ENCODE data around the gene UBE2S. TPM values are rescaled to one million over a fixed set of nuclear protein-coding genes. Genes with fewer than 3 reads are reported as not detected.

The UBE2S gene
- total RNA-seq, 2 experiments from 2014 or later: 50.9 to 62.9 TPM

DNA sequence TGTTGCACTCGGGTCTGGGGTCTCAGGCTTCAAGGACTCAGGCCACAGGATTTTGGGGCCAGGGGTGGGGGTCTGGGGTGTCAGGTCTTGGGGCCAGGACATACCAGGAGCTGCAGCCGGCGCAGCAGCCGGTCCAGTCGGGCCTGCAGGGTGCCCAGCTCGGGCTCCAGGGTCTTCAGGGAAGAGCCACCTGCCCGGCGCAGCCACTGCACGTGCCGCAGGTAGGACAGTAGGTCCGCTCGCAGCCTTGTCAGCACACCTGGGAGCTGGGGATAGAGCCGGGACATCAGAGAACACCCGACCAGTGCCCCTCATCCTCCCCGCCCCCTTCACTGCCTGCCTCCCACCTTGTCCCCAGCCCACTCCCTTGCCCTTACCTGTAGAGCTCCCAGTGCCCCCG lies 39.5 kb downstream of the UBE2S start:
- POLR2A ChIA-PET: interaction anchor here (1.0 to 1.6 kb wide), 5 partner anchors 15 to 109 kb away, joined by 3 to 7 read pairs (median 3); partner anchors contain the start of genes KMT5C, UBE2S and ZNF628
- Histone ChIP-seq H3K9me3 (ENCODE audit: control insufficient read depth in 1 of 2, insufficient read depth in 1 of 2, low read length in 2 of 2) (peaks cover 0 to 25% of the 10 kb centered on the region in 2 experiments), H3K4me1 (ENCODE audit: insufficient read depth, low read length) (peaks cover 18% of the 10 kb centered on the region), H3K27me3 (ENCODE audit: control insufficient read depth in 1 of 2, insufficient read depth in 2 of 2, low read length in 2 of 2) (peaks cover 41 to 44% of the 10 kb centered on the region in 2 experiments), H3K4me3 (ENCODE audit: low read length) (no peak overlapping the region), H3K36me3 (ENCODE audit: insufficient read depth, low read length) (no peaks in the 10 kb centered on the region), H3K27ac (ENCODE audit: low read depth in 1 of 2, low read length in 2 of 2) (no peak overlapping the region)
- H3K27me3 Mint-ChIP-seq: peaks cover 39% of the 10 kb centered on the region
- CTCF ChIA-PET: no interaction called here
- intact Hi-C loops (cut with DNase I, micrococcal nuclease): no loop called here
- DNase-seq (no peak), ATAC-seq (ENCODE audit: poor library complexity) (no peak)
- no peak overlapping the region for H3K4me3 Mint-ChIP-seq
- H3K4me1 Mint-ChIP-seq (ENCODE audit: low read depth): peaks cover 5% of the 10 kb centered on the region
- H3K9me3 Mint-ChIP-seq: no peaks in the 10 kb centered on the region
- no peak overlapping the region for H3K27ac Mint-ChIP-seq
- H3K36me3 Mint-ChIP-seq (ENCODE audit: low read depth): no peaks in the 10 kb centered on the region
- TF ChIP-seq, protein P1, sequence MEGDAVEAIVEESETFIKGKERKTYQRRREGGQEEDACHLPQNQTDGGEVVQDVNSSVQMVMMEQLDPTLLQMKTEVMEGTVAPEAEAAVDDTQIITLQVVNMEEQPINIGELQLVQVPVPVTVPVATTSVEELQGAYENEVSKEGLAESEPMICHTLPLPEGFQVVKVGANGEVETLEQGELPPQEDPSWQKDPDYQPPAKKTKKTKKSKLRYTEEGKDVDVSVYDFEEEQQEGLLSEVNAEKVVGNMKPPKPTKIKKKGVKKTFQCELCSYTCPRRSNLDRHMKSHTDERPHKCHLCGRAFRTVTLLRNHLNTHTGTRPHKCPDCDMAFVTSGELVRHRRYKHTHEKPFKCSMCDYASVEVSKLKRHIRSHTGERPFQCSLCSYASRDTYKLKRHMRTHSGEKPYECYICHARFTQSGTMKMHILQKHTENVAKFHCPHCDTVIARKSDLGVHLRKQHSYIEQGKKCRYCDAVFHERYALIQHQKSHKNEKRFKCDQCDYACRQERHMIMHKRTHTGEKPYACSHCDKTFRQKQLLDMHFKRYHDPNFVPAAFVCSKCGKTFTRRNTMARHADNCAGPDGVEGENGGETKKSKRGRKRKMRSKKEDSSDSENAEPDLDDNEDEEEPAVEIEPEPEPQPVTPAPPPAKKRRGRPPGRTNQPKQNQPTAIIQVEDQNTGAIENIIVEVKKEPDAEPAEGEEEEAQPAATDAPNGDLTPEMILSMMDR (IDR thresholded peaks at IDR 0.05): no peak

DNA sequence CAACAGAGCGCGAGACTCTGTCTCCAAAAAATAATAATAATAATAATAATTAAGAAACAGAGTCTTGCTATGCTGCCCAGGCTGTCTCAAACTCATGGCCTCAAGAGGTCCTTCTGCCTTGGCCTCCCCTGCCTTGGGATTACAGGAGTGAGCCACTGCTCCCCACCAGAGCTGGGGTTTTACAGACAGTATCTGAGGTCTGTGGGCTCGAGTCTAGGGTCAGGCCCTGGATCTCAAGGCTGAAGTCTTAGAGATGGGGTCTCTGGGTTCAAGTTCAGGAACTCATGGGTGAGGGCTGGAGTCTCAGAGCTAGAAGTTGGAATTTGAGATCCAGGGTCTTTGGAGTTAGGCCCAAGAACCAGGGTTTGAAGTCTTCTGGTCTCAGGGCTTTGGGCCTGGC lies 40.8 kb downstream of the UBE2S start:
- H3K9me3 ChIP-seq (ENCODE audit: control insufficient read depth in 1 of 2, insufficient read depth in 1 of 2, low read length in 2 of 2): peaks cover 0 to 16% of the 10 kb centered on the region in 2 experiments
- H3K4me1 ChIP-seq (ENCODE audit: insufficient read depth, low read length): peaks cover 18% of the 10 kb centered on the region
- H3K27me3 Mint-ChIP-seq: peaks cover 30% of the 10 kb centered on the region
- DNase-seq (no peak), ATAC-seq (ENCODE audit: poor library complexity) (no peak)
- peaks cover 5% of the 10 kb centered on the region for H3K4me1 Mint-ChIP-seq (ENCODE audit: low read depth)
- H3K27me3 ChIP-seq (ENCODE audit: control insufficient read depth in 1 of 2, insufficient read depth in 2 of 2, low read length in 2 of 2): peaks cover 28 to 30% of the 10 kb centered on the region in 2 experiments
- no peak overlapping the region for H3K27ac Mint-ChIP-seq
- CTCF ChIA-PET: interaction anchor here (1.3 kb wide), 1 partner anchor 19 kb away, joined by 3 read pairs; no protein-coding TSS in a partner anchor
- H3K4me3 Mint-ChIP-seq: no peak overlapping the region
- POLR2A ChIA-PET: no interaction called here
- no peak overlapping the region for H3K27ac ChIP-seq (ENCODE audit: low read depth in 1 of 2, low read length in 2 of 2)
- H3K36me3 Mint-ChIP-seq (ENCODE audit: low read depth): no peaks in the 10 kb centered on the region
- H3K4me3 ChIP-seq (ENCODE audit: low read length): no peak overlapping the region
- intact Hi-C loops (cut with DNase I, micrococcal nuclease): no loop called here
- H3K9me3 Mint-ChIP-seq: no peaks in the 10 kb centered on the region
- TF ChIP-seq, protein P1 (IDR thresholded peaks at IDR 0.05): no peak
- no peaks in the 10 kb centered on the region for H3K36me3 ChIP-seq (ENCODE audit: insufficient read depth, low read length)

DNA sequence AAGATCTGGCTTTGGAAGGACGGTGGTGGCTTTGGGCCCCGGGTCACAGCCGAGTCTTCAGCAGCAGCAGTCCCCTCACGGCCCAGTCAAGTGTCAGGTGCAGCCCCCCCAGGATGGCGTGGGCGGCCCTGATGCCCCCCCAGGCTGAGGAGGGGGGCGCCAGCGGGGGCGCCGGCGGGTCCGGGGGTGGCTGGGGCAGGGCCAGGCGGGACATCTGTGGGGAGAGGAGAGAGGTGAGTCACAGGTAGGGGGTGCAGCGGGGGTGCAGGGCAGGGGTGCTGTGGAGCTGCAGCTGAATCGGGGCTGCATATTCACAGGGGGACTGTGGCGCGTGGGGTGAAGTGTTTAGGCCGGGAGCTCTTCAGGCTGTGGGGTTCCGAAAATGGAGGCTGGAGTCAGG lies 41.6 kb downstream of the UBE2S start:
- DNase-seq (no peak), ATAC-seq (ENCODE audit: poor library complexity) (no peak)
- Mint-ChIP-seq H3K4me3 (no peak overlapping the region), H3K36me3 (ENCODE audit: low read depth) (no peaks in the 10 kb centered on the region), H3K4me1 (ENCODE audit: low read depth) (peaks cover 5% of the 10 kb centered on the region), H3K27ac (no peak overlapping the region), H3K9me3 (no peaks in the 10 kb centered on the region), H3K27me3 (peaks cover 22% of the 10 kb centered on the region)
- CTCF ChIA-PET: interaction anchor here (1.3 kb wide), 1 partner anchor 18 kb away, joined by 3 read pairs; no protein-coding TSS in a partner anchor
- no peak overlapping the region for H3K4me3 ChIP-seq (ENCODE audit: low read length)
- peaks cover 18% of the 10 kb centered on the region for H3K4me1 ChIP-seq (ENCODE audit: insufficient read depth, low read length)
- TF ChIP-seq, protein P1 (IDR thresholded peaks at IDR 0.05): no peak
- H3K27me3 ChIP-seq (ENCODE audit: control insufficient read depth in 1 of 2, insufficient read depth in 2 of 2, low read length in 2 of 2): peaks cover 23 to 25% of the 10 kb centered on the region in 2 experiments
- POLR2A ChIA-PET: no interaction called here
- no peaks in the 10 kb centered on the region for H3K36me3 ChIP-seq (ENCODE audit: insufficient read depth, low read length)
- H3K9me3 ChIP-seq (ENCODE audit: control insufficient read depth in 1 of 2, insufficient read depth in 1 of 2, low read length in 2 of 2): peaks cover 0 to 16% of the 10 kb centered on the region in 2 experiments
- H3K27ac ChIP-seq (ENCODE audit: low read depth in 1 of 2, low read length in 2 of 2): no peak overlapping the region
- intact Hi-C loops (cut with DNase I, micrococcal nuclease): no loop called here

All from CD4-positive, alpha-beta T cell (primary cell).